Stimulated activated naive CD4-positive, alpha-beta T cell (primary cell): ENCODE measurements around the gene STX8.
"Not testable (repeated sequence)": the region's sequence is repeated elsewhere in the genome, so short reads cannot be mapped to it uniquely, and the experiment has no call there.

ENCODE experiments used
- DNase-seq, 6 experiments: peaks; one replicate each; lab custom pipeline; 2025; lab: John Stamatoyannopoulos, UW

STX8 gene

GRCh38 chr17:9342225-9342624, 233.4 kb downstream of the STX8 start:
- no peak for DNase-seq

- DNase-seq, result no peak
Measured at GRCh38 chr17:9339958-9340357, 235.7 kb downstream of the STX8 start.

- not testable (repeated sequence) for DNase-seq
Measured at GRCh38 chr17:9339482-9339881, 236.1 kb downstream of the STX8 start.

GRCh38 chr17:9336817-9337216, 238.8 kb downstream of the STX8 start:
- no peak for DNase-seq

- DNase-seq, result no peak
Measured at GRCh38 chr17:9334536-9335446, 240.8 kb downstream of the STX8 start.

- DNase-seq, result no peak
Measured at GRCh38 chr17:9332132-9332494, 243.5 kb downstream of the STX8 start.

GRCh38 chr17:9331279-9332131, 244.1 kb downstream of the STX8 start:
- no peak for DNase-seq

- DNase-seq, result no peak
Measured at GRCh38 chr17:9330611-9331271, 244.9 kb downstream of the STX8 start.

- no peak for DNase-seq
Measured at GRCh38 chr17:9330141-9330540, 245.5 kb downstream of the STX8 start.

- DNase-seq, result no peak
Measured at GRCh38 chr17:9329251-9329921, 246.2 kb downstream of the STX8 start.

GRCh38 chr17:9324864-9325263, 250.8 kb downstream of the STX8 start:
- no peak for DNase-seq

GRCh38 chr17:9322326-9322725, 253.3 kb downstream of the STX8 start:
- no peak for DNase-seq

- DNase-seq, result no peak
Measured at GRCh38 chr17:9321890-9322289, 253.7 kb downstream of the STX8 start.

GRCh38 chr17:9315360-9315759, 260.3 kb downstream of the STX8 start:
- no peak for DNase-seq

- DNase-seq, result no peak
Measured at GRCh38 chr17:9313346-9313745, 262.3 kb downstream of the STX8 start.

- no peak for DNase-seq
Measured at GRCh38 chr17:9309216-9309615, 266.4 kb downstream of the STX8 start.

GRCh38 chr17:9308069-9308468, 267.6 kb downstream of the STX8 start:
- no peak for DNase-seq

- DNase-seq, result no peak
Measured at GRCh38 chr17:9307313-9307998, 268.2 kb downstream of the STX8 start.

GRCh38 chr17:9306086-9306485, 269.5 kb downstream of the STX8 start:
- no peak for DNase-seq

- no peak for DNase-seq
Measured at GRCh38 chr17:9299695-9300094, 275.9 kb downstream of the STX8 start.

GRCh38 chr17:9298776-9299295, 276.8 kb downstream of the STX8 start:
- no peak for DNase-seq
